DMS114 treated with DMSO at 0.1 percent for 48 hours (cell line): ENCODE results near the gene PCID2.

Experiments
- DNase-seq: peaks from one replicate; lab custom pipeline; 2025; ENCODE audit not compliant: unreplicated experiment; lab: John Stamatoyannopoulos, UW

Gene PCID2

DNA sequence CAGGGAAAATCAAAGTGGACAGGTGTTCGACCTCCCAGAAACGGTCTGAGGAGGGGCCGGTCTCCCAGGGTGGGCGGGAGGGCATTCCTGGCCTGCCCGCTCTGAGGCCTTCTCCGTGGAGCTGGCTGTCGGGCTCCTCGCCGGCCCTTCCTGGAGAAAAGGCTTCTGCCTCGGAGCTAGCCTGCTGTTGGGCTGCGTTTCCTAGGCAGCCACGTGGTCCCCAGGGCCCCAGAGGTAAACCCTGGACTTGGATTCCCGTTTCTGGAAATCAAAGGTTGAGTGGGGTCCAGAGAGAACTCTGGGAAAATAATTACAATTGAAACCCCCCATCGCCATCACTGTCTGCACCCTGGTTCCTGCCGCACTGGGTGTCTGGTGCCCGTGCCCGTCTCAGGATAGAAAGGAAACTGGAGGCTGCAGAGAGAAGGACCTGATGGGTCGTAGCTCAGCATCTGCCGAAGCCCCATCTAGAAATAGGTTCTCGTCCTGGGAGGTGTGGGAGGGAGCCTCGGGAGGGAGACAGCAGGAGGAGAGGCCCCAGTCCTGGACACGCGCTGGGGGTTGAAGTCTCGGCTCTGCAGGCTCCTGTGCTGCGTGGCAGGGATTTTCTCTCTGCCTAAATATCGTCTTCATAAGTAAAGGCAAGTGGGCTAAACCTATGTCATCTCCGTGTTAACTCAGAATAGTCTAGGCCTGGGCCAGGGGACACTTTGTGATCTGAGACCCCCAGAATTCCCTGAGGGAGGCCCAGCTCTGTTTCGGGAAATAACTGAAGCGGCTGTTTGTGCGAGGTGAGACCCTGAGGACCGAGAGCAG, 57.7 kb downstream of the PCID2 start:
- no peak for DNase-seq

DNA sequence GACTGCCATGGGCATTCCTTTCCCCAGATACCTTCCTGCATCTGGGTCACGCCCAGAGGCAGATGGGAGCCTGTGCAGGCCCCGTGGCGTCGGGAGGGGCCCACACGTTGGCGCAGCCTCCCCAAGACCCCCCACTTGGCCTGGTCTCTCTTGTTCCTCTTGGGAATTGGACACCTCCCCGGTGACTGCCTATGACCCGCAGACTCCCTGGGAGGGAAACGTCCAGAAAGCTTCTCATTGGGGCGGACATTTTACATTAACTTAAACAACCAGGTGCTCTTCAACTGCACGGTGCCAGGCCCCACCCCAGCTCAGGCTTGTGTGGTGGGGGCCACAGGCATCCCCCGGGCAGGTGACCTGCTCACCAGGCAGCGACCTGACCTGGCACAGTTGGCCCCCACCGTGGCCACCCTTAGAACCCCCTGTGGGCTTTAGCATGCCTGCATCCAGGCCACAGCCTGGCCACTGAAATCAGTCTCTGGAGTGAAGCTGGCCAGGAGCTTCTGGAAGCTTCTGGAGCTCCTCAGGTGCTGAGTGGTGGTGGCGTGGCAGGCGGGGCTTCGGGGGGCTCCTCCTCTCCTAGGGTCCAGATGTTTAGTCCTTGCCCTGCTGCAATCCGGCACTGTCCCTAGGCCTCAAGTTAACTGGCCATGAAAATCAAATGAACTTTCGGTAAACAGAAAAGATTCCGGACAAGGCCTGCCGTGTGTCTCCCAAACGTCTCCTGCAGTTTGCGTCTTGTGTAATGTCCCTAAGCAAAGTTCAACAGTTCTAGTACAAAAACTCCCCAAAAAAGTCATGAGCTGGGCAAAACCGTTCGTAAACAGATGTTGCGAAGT, 58.5 kb downstream of the PCID2 start:
- DNase-seq, result no peak

DNA sequence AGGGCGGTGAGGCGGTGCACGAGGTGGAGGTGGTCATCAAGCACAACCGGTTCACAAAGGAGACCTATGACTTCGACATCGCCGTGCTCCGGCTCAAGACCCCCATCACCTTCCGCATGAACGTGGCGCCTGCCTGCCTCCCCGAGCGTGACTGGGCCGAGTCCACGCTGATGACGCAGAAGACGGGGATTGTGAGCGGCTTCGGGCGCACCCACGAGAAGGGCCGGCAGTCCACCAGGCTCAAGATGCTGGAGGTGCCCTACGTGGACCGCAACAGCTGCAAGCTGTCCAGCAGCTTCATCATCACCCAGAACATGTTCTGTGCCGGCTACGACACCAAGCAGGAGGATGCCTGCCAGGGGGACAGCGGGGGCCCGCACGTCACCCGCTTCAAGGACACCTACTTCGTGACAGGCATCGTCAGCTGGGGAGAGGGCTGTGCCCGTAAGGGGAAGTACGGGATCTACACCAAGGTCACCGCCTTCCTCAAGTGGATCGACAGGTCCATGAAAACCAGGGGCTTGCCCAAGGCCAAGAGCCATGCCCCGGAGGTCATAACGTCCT, 59.4 kb downstream of the PCID2 start:
- DNase-seq, result no peak

DNA sequence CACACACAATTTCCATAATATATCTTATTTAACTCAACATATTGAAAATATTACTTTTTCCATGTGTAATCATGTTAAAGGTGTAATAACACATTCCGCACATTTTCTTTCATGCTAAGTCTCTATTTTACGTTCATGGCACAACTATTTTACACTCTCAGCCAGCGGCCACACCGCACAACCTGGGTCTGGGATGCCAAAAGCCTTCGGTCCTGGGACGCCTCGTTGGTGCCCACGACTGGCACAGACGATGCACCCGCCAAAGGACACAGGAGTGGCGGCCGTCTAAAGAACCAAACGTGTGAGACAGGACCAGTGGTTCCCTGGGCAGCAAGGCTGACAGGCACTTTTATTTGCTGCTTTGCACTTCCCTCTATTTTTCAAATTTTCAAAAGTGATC, 60.1 kb downstream of the PCID2 start:
- no peak for DNase-seq

DNA sequence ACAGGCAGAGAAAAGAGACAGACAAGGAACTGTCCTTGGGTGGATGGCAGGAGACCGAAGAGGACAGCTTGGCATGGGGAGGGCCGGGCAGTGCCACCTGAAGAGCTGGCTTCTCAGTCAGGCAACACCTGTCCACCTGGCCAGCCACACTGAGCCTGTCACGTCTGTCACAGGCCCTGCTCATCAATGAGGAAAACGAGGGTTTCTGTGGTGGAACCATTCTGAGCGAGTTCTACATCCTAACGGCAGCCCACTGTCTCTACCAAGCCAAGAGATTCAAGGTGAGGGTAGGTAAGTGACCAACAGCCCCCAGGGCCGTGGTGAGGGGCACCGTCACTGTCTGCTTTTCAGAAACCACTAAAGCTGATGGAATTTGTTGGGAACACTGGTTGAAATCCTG, 61.3 kb downstream of the PCID2 start:
- DNase-seq, result no peak

DNA sequence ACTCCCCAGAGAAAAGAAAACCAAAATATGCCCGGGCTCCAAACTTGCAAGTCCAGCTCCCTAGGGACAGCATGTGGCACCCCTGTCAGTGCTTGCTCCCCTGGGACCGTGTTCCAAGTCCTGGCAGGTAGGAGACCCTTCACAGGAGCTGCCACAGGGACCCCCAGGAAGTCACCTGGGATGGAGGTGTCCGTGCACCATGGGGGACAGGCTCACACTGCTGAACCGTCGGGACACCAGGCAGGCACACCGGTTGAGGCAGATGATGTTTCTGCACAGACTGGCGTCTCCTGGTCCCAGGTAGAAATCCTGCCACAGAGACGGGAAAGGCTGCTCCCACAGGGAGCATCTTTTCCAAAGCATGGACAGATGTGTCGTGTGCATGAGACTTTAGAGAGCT, 61.7 kb downstream of the PCID2 start:
- DNase-seq, result no peak

DNA sequence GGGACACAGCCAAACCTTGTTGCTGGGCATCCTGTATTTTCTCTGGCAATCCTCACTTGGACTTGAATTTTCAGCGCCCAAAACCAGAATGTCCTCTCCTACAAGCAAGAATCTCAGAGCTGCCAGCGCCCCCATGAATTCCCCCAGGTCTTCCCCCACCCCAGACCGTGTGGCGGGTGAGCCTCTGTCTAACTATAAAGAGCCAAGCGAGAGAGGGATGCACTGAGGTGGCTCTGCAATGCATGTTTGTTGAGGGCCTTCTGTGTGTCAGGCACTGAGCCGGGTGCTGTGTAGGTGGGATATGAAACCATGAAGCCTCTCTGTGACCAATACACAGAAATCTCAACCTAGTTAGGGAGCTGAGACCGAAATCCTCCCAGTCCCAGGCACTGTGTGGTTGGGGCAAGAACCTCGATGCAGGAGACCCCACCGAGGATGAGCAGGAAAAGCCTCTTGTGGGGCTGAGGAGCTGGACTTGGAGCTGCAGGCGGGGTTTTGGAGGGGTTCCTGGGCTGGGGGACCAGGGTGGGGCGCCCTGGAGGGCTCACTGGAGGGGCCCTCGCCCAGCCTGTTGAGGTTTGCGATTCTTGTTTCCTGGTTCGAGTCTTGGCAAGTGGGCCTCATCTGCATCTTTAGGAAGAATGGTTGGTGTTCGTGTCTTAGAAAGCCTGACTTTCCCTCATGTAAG, 62.4 kb downstream of the PCID2 start:
- no peak for DNase-seq

DNA sequence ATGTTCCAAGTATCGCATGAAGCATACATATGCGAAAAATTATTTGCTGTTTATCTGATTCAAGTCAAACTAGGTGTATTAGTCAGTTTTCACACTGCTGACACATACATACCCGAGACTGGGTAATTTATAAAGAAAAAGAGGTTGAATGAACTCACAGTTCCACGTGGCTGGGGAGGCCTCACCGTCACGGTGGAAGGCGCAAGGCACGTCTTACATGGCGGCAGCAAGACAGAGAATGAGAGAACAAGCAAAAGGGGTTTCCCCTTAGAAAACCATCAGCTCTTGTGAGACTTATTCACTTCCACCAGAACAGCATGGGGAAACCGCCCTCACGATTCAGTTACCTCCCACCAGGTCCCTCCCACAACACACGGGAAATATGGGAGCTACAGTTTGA, 63.0 kb downstream of the PCID2 start:
- DNase-seq, result no peak

DNA sequence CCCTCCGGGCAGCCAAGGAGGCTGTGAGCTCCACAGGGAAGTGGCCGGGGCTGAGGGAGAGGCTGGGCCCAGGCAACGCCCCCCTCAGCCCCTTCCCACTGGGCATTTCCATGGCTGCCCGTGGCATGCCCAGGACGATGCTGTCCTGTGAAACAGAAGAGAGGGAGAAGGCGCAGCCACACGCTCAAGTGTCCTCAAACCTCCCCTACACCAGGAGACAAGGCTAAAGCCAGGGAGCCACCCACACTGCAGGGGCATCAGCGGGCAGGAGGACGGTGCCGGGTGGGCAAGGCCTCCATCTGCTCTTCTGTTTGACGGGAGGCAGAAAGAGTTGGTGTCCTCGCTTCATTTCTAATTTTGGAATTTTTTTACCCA, 64.2 kb downstream of the PCID2 start:
- DNase-seq, result no peak

DNA sequence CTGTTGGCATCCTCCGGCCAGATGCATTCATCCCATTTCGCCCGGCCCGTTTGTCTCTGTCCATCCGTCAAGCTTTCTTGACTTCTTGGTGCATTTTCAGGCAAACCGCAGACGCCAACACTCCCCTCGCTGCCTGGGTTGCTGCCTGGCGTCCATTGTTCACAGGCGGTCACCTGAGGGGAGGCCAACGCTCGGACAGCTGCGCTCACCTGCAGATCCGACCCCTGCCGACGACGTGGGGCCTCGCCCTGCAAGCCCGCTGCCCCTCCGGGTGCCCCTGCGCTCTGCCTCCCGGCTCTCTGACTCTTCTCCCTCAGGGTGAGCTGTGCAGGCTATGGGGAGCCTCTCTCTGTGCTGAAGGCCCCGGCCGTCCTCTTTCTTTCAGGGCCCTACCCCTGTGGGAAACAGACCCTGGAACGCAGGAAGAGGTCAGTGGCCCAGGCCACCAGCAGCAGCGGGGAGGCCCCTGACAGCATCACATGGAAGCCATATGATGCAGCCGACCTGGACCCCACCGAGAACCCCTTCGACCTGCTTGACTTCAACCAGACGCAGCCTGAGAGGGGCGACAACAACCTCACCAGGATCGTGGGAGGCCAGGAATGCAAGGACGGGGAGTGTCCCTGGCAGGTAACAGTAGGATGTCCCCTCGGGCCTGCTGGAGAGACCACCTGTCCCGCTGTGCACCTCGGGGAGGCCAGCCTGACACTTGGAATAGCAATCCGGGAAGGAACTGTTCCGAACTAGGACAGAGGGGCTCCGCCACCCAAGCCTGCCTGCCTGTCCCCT, 64.8 kb downstream of the PCID2 start:
- no peak for DNase-seq

DNA sequence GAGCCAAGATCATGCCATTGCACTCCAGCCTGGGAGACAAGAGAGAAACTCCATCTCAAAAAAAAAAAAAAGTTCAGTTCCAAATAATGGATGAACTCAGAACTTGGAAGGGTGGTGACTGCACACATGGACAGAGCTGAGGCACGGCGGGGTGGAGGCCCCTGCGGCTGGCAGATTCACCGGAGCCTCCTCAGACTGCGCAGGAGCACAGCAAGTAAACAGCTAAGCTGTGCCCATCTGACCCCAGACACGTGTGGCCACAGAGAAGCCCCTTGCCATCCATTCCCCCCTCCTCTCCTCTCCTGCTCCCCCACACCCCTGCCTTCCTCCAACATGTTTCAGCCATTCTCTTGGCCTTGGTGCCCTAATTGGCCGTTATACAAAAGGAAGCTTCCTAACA, 65.6 kb downstream of the PCID2 start:
- DNase-seq, result no peak

DNA sequence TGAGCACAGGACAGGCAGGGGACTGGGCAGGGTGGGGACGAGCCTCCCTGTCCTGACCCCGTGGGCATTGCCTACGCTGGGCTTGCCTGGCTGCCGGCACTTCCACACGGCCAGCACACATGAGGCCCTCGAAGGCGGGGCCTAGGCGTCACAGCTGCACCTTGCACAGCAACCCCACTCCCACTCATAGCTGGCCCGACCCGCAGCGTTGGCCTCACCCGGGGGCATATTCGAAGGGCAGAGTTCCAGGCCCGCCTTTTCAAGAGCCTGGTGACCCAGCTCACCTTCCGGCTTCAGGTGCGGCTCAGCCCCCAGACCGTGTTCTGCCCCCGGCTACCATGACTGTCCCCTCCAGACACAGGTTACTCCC, 66.9 kb downstream of the PCID2 start:
- no peak for DNase-seq

DNA sequence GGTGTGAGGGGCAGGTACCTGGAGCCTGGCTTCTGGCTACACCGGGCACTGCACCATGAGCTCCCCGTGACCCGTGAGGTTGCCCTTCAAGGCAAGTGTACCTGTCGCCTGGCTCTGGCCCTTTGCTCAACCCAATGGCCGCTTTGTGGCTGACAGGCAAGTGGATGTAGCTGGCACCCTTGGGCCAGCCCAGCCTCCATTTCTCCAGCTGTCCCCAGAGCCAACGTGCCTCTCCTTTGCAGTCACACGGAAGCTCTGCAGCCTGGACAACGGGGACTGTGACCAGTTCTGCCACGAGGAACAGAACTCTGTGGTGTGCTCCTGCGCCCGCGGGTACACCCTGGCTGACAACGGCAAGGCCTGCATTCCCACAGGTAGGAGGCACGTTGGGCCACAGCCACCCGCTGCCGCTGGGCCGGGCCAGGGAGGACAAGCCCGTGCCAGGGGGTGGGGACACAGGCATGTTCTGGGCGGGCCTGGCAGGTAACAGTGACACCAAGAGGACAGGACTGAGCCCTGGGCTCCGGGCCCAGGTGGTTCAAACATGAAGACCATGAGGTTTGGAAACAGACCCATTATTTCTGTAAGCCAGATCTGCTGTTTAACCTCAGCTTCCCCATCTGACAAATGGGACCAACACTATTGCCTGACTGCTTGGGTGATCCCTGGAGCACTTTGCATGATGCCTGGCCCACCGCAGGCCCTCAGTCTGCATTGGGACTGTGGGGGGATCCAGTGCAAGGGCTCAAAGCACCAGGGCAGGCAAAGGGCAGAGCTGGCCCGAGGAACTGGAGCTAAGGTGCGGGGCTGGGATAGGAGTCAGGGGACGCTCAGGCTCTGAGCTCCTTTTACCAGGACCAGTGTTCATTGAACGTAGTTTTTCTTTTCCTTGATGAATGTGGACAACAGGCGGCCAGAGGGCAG, 67.5 kb downstream of the PCID2 start:
- no peak for DNase-seq

DNA sequence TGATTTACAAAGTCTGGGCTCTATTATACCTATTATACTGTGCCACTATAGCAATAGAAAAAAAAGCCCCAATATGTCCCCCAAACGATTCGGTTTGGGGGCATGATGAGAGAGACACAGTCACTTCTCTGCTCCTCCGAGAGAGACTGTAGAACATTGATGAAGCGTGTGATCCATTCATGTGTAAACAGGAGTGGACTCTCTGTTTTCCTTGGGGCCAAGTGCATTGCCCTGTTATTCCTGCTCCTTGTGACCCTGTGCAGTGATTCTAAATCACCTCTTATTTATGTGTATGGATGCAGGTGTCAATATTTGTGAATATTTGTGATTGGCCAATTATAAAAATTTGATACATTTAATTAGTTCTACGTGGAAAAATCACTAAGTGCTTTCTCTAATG, 68.9 kb downstream of the PCID2 start:
- no peak for DNase-seq

DNA sequence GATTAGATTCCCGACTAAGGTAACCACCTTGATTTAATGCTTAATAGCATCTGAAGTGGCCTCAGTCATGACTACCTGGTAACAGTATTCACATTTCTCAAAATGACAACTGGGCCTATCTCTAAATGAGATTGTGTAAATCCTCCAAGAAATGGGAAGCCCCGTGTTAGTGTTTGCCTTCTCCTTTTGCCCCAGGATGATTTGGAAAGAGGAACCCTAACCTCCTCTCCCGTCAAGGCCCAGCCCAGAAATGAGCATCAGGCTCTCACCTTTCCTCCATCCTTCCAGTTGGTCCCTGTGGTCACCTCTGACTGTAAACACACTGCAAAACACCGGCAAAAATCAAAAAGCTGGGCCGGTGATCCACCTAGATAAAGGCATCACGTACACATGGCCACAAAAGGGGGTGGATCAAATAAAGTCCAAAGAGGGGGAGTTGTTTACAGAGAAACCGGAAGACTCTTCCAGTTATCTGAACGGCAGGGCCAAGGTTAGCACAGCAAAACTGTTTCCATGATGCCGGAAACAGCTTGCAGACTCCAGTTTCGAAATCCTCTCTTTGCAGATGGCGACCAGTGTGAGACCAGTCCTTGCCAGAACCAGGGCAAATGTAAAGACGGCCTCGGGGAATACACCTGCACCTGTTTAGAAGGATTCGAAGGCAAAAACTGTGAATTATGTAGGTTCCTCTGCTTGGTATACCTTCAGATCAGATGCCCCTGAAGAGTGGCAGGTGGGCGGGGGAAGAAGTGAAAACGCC, 69.5 kb downstream of the PCID2 start:
- DNase-seq, result no peak

DNA sequence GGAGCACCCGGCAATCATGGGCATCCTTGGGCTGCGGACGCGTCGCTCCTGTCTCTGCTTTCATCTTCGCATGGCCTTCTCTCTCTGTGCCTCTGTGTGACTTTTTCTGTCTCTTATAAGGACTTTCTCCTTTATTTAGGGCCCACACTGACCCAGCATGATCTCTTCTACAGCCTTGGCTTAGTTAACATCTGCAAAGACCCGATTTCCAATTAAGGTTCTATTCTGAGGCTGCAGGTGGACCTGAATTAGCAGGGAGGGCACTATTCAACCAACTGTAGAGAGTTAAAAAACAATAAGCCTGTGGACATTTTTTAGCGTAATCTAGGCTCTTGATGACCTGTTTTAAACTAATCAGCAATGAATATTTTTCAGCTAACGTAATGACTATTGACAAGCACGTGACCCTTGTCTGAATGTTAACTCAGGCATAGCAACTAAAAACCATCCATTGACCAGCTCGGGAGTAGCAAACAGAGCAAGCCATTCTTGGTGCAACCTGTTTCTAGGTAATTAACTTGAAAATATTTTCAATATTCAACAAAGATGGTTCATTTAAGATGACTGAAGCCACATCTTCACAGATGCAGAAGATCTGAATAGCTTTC, 70.7 kb downstream of the PCID2 start:
- DNase-seq, result no peak

DNA sequence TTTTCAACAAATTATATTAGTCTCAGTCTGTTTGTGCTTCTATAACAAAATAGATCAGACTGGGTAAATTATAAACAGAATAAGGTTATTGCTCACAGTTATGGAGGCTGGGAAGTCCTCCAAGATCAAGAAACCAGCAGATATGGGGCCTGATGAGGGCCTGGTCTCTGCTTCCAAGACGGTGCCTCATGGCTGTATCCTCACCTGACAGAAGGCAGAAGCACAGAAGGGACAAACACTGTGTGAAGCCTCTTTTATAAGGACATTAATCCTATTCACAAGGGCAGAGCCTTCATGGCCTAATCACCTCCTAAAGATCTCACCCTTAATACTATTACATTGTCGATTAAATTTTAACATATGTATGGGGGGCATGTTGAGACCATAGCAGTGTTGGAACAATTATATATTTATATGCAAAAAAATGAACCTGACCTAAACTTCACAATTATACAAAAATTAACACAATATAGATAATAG, 73.1 kb downstream of the PCID2 start:
- DNase-seq, result no peak

DNA sequence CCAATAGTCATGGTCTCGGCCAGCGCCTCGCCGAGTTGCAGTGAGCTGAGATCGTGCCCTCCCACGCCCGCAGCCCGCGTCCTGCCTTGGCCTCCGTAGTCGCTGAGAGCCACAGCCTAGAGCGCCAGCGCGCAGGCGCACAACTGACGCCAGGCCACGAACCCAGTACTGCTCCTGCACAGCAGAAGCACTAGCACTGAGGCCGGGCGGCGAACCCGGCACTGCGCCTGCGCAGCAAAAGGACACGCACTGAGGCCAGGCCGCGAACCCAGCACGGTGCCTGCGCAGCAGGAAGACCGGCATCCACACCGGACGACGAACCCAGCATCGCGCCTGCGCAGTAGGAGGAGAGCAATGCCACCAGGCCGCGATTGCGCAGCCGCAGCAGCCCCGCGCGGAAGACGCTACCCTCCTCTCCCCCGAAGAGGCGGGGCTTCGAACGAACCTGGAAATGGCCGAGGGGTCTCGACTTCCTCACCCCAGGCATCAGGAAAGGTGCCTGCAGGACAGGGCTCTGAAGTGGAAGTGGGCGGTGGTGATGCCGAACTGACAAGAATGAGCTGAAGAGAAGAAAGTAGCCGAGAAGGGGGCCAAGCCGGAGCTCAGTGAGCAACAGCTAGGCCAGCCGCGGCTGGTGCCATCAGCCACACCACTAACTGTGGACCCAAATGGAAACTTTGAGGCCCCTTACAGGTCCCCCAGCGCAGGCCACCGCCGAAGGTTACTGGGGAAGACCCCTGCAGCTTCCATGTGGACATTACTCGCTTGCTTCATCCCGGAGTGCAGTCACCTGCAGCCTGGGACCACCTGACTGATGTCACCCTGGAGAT, 78.3 kb downstream of the PCID2 start:
- no peak for DNase-seq
